GM12878 (cell line): ENCODE results near the gene TRERF1. TPM values are rescaled to one million over a fixed set of nuclear protein-coding genes. Genes with fewer than 3 reads are reported as not detected.

Experiments used
- ATAC-seq: fragments of 200-7000 bp; cut with Tn5 transposase; 3 replicates; pipeline ENCODE4 v1.9.1; 2020; ENCODE audit warnings: mild to moderate bottlenecking, moderate library complexity
- BruUV-seq: library from RNA; stranded (reverse); fragments of 400-500 nt; replicated peaks from 2 replicates; lab custom pipeline; 2021; lab: Mats Ljungman, UMichigan
- CTCF ChIA-PET: fragments of 300-600 bp; sonication (Branson Sonifier 250); formaldehyde crosslinking; extraction: SDS; loops from one replicate; lab custom pipeline; 2021; ENCODE audit warnings: inconsistent platforms; lab: Yijun Ruan, JAX
- POLR2A ChIA-PET: fragments of 350-600 bp; formaldehyde crosslinking; extraction: SDS; loops from one replicate; lab custom pipeline; 2021; ENCODE audit warnings: inconsistent platforms; lab: Charles Lee
- RAD21 ChIA-PET: fragments of 300-600 bp; sonication (Branson Sonifier 250); formaldehyde crosslinking; loops from one replicate; lab custom pipeline; 2023; ENCODE audit warnings: antibody characterized with exemption; ENCODE audit not compliant: unreplicated experiment; lab: Charles Lee
- SMC1A ChIA-PET: fragments of 300-600 bp; sonication (Branson Sonifier 250); formaldehyde crosslinking; loops from one replicate; lab custom pipeline; 2023; ENCODE audit not compliant: unreplicated experiment, uncharacterized antibody; lab: Charles Lee
- DNase-seq: peaks from one replicate; pipeline ENCODE4 v3.0.0-alpha.2; 2011; ENCODE audit warnings: low read depth, low spot score
- FAIRE-seq: peaks from 3 replicates; lab custom pipeline; 2011; peaks lifted over from hg19 to GRCh38; lab: Jason Lieb, UNC
- H2AFZ ChIP-seq: 2 replicates; pipeline ENCODE4 v1.6.0; 2011; ENCODE audit warnings: low read depth, low read length, control low read depth; ENCODE audit not compliant: control insufficient read depth
- H3K27ac ChIP-seq: 2 replicates; pipeline ENCODE4 v1.5.1; 2011; ENCODE audit warnings: control low read depth; ENCODE audit not compliant: control insufficient read depth, insufficient read depth
- H3K27me3 ChIP-seq, 2 experiments: replicated peaks in 1 of 2; 2 replicates each; pipeline versions ENCODE4 v1.6.0 to v1.6.1; 2011; ENCODE audit warnings: low read length in 1 of 2; ENCODE audit not compliant: control insufficient read depth in 2 of 2, insufficient read depth in 2 of 2
- H3K36me3 ChIP-seq, 2 experiments: 2 replicates each; pipeline ENCODE4 v1.5.1; 2011; ENCODE audit warnings: low read length in 1 of 2; ENCODE audit not compliant: control insufficient read depth in 2 of 2, insufficient read depth in 2 of 2
- H3K4me1 ChIP-seq: 2 replicates; pipeline ENCODE4 v1.6.1; 2011; ENCODE audit warnings: mild to moderate bottlenecking, low read length, moderate library complexity, mixed read lengths; ENCODE audit not compliant: control insufficient read depth, insufficient read depth
- H3K4me2 ChIP-seq: 2 replicates; pipeline ENCODE4 v1.6.0; 2011; ENCODE audit warnings: control low read depth; ENCODE audit not compliant: control insufficient read depth, insufficient read depth
- H3K4me3 ChIP-seq: fragments of 200-600 bp; sonication (generic); 2 replicates; pipeline ENCODE4 v1.5.1; 2016
- H3K79me2 ChIP-seq: 2 replicates; pipeline ENCODE4 v1.6.0; 2011; ENCODE audit warnings: low read length; ENCODE audit not compliant: control insufficient read depth, insufficient read depth
- H3K9ac ChIP-seq: 2 replicates; pipeline ENCODE4 v1.8.0; 2011; ENCODE audit warnings: low read length, control low read depth, mixed read lengths; ENCODE audit not compliant: control insufficient read depth, insufficient read depth
- H3K9me3 ChIP-seq: replicated peaks from 3 replicates; pipeline ENCODE4 v1.5.1; 2011; ENCODE audit warnings: mild to moderate bottlenecking, low read length; ENCODE audit not compliant: control insufficient read depth, insufficient read depth
- H4K20me1 ChIP-seq: 2 replicates; pipeline ENCODE4 v1.6.0; 2011; ENCODE audit not compliant: control insufficient read depth, insufficient read depth
- ZBTB11 ChIP-seq: fragments of 450-650 bp; formaldehyde crosslinking; IDR thresholded peaks from 2 replicates; pipeline ENCODE4 v1.5.0; 2022; ENCODE audit warnings: mild to moderate bottlenecking, missing genetic modification characterization
- ZBTB33 ChIP-seq: fragments of 450-650 bp; IDR thresholded peaks from 2 replicates; pipeline ENCODE4 v1.6.1; 2017; ENCODE audit warnings: mild to moderate bottlenecking
- WGBS: methylation state at CpG from one replicate; pipeline ENCODE4 v1.1.6; 2016; ENCODE audit warnings: low lambda C conversion rate; ENCODE audit not compliant: insufficient replicate concordance, insufficient coverage; ENCODE audit errors: missing lambda C conversion rate; 5-methylcytosine and 5-hydroxymethylcytosine counted together
- in situ Hi-C: fragments of 300-500 bp; cut with MboI; formaldehyde crosslinking; loops from 9 replicates; pipeline ENCODE4 v1.14.3; 2018; ENCODE audit warnings: mixed read lengths
- intact Hi-C: fragments of 100-400 bp; cut with micrococcal nuclease; formaldehyde crosslinking; loops from one replicate; pipeline ENCODE4 v1.14.2; 2022; ENCODE audit not compliant: unreplicated experiment
- polyA plus RNA-seq, 11 experiments: library from polyadenylated mRNA; depleted of rRNA in 4 of 11; unstranded in 6 of 11; stranded (reverse) in 5 of 11; fragments of >200 nt; fragmentation: Nextera tagmentation in 4 of 11; fragmentation: Illumina TruSeq in 1 of 11; extraction: Ambion mirVana in 4 of 11; extraction: Trizol in 1 of 11; gene quantifications; 1 replicate in 1 of 11; 2 replicates in 10 of 11; pipeline versions ENCODE4 v1.2.1 to v1.2.3, GENCODE V29; 2011 to 2016; ENCODE audit warnings: inconsistent platforms in 2 of 11, missing spikeins in 2 of 11, low read depth in 1 of 11
- total RNA-seq, 4 experiments: library from RNA; depleted of rRNA in 3 of 4; stranded (reverse); fragments of >200 nt in 3 of 4; fragmentation: Illumina TruSeq in 1 of 4; extraction: Trizol in 1 of 4; gene quantifications; 2 replicates each; pipeline versions ENCODE4 v1.2.1 to v1.2.3, GENCODE V29; 2013 to 2021

TRERF1 gene
- total and polyA plus RNA-seq, 10 of the 15 experiments (the other 5 are each of a cell fraction or from before 2014, with no cell fraction given), result 2.2 to 19.4 (median 7.2) TPM

DNA sequence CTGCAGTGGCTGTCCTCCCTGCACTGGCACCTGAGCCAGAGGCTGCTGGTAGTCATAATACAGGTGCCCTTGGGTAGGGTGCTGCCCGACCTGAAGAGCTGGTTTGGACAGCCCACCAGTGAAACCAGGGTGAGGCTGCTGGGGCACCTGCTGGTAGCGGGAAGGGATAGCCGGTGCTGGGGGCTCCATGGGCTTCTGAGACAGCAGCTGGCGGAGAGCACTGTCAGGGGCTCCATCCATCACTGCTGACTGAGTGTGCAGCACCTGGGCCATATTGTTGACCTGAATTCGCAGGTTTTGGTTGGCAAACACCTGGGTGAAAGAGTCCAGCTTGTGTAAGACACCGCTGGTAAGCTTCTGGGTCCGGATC is 182.9 kb downstream of the TRERF1 start:
- Histone ChIP-seq H3K4me3 (no peak overlapping the region), H3K9me3 (no peaks in the 10 kb centered on the region), H3K4me2 (no peak overlapping the region; the same call in 1 of the 2 replicates), H3K79me2 (no peaks in the 10 kb centered on the region), H3K36me3 (no peaks in the 10 kb centered on the region), H3K27ac (peak overlapping the region; percentile 62), H3K4me1 (peaks cover 20% of the 10 kb centered on the region), H3K27me3 (no peaks in the 10 kb centered on the region), H3K9ac (no peak overlapping the region), H4K20me1 (no peaks in the 10 kb centered on the region), H2AFZ (no peak overlapping the region)
- DNase-seq, result no peak
- no peak for ATAC-seq
- TF ChIP-seq ZBTB33 (0 out of 2 replicates have a peak, but pooled peaks have one; percentile 57), ZBTB11 (CRISPR knock-in tag) (no peak)
- SMC1A ChIA-PET, result interaction anchor here (1.1 to 1.3 kb wide), 2 partner anchors 238 to 279 kb away, joined by 3 to 4 read pairs; no protein-coding TSS in a partner anchor
- intact Hi-C loops (no loop called here), in situ Hi-C loops (no loop called here)
- FAIRE-seq, result no peak
- CTCF ChIA-PET, result interaction anchor here (0.6 to 2.8 kb wide), 5 partner anchors 8 to 302 kb away, joined by 3 to 9 read pairs (median 5); no protein-coding TSS in a partner anchor
- POLR2A ChIA-PET, result no interaction called here
- RAD21 ChIA-PET, result interaction anchor here (1.8 to 2.6 kb wide), 2 partner anchors 32 to 278 kb away, joined by 4 to 7 read pairs; no protein-coding TSS in a partner anchor
- BruUV-seq, result no TSS peak
- WGBS, result 94% methylated on average over 7 of the region's 7 CpGs
